ENCODE data around the gene FOXA1.

GRCh38 chr14:37625597-37626595, 30.8 kb upstream of the FOXA1 start:
- no peak for TF ChIP-seq REST (IDR thresholded peaks at IDR 0.05)
- TF ChIP-seq CTCF (IDR thresholded peaks at IDR 0.05; ENCODE audit: low read depth, low read length, missing input control) = no peak
- TF ChIP-seq ATF3 (IDR thresholded peaks at IDR 0.05) = no peak
- no peak for TF ChIP-seq MAX (IDR thresholded peaks at IDR 0.05)
- no peak for TF ChIP-seq FOXA1 (IDR thresholded peaks at IDR 0.05)
- TF ChIP-seq RXRA (IDR thresholded peaks at IDR 0.05) = no peak
- TF ChIP-seq ZBTB33 (IDR thresholded peaks at IDR 0.05) = no peak
- TF ChIP-seq SP1 (IDR thresholded peaks at IDR 0.05) = no peak

Data from liver (tissue), 3 donors.